ENCODE measurements around the gene SMARCA1.

The SMARCA1 gene

DNA sequence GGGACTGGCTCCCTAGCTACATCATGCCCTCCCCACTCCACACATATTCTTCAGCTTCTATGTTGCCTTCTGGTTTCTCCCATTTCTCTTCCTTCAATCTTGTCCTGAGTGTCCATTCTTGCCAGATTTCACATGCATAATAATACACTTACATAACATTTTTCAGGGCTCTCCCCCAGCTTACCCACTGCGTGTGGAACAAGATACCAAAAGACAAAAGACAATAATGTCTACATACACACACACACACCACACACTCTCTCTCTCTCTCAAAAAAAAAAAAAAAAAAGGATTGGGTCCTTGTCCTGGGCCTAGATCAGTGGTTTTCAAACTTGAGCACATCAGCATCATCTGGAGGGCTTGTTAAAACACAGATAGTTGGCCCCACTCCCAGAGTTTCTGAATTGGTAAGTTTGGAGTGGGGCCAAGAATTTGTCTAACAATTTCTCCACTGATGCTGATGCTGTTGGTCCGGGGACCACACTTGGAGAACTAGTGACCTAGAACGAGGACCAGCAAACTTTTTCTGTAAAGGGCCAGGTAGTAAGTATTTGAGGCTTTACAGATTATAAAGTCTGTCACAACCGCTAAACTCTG is 6.5 kb upstream of the SMARCA1 start:
- peak; percentile 48 for DNase-seq

DNA sequence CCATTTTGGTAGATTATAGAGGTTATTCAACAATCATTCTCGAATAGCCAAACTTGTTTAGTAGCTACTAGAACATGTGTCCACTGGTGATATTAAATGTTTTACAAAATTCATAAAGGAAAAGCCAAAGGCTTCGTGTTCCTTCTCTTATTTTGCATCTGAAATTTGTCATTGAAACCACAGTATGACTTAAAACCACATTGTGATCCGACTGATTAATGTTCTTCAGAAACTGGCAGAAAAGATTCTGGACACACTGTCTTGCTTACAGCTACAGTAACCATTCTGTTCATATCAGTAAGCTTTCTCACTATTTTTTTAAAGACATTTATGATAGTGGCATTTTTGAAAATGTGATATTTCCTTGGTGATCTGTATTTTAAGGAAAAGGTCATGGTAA is 2.6 kb upstream of the SMARCA1 start:
- no peak for DNase-seq

DNA sequence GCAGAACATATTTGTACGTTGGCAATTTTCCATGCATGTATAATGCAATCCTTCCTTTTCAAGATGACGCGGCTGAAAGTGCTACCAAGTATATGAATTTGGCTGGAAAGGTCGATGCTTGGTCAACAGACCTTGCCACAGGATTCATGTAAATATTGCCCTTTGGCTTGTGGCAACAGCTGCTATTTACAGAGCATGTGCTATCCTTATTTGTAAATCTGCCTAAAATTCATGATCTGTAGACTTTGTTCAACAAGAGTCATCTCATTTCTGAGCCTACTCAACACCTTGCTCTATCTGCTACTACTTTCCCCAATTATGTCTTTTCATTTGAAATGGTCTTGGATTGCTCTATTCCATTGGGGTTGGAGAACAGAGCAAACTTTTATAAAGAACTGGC is 1.9 kb upstream of the SMARCA1 start:
- no peak for DNase-seq

DNA sequence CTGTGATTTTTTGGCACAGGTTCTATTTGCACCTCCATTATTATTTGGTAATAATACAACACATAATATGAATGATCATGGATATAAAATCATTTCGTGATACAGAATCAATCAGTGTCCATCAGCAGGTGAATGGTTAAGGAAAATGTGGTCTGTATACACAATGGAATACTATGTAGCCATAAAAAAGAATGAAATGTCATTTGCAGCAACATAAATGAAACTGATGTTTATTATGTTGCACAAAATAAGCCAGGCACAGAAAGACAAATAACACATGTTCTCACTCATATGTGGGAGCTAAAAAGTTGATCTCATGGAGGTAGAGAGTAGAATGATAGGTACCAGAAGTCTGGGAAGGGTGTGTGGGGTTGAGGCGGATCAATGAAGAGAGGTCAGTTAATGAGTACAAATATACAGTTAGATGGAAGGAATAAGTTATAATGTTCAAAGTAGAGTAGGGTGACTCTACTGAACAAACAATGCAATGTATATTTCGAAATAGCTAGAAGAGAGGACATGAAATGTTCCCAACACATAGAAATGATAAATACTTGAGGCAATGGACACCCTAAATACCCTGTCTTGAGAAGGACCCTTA is 1.1 kb upstream of the SMARCA1 start:
- no peak for DNase-seq

DNA sequence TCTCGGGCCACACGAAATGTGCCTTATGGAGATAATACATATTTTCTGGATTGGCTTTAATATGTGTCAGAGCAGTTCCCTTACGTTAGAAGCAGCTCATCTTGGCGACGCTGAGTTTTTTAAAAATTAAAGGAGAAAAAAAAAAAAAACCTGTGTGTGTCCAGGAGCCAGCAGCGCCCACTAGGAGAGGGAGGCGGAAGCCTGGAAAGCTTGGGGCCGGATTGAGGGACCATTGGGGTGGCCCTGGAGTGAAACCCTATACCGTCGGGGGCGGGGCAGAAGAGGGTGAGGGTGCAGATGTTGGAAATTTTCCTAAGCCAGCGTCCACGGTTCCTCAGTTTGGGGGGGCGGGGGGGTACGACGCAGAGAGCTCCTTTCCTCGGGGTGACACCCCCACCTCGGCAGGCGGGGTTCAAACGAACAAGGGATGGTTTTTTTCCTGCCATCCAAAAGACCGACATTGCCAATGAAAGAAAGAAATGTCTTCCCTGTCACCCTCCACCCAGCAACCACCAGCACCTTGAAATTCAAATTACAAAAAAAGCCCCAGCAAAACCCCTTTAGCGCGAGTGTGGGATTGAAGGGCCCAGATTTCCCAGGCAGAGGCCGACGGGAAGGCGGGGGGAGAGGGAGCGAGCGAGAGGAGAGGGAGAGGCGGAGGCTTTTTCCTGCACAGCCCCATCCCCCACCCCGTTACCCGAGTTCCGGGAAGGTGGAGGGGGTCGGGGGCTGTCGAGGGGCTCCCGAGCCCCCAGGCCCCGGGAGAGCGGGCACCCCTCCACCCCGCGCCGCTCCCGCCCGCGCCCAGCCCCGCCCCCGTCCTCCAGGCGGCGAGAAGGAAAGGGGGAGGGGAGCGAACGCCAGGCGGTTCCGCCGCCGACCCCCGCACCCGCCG is 859 bp downstream of the SMARCA1 start:
- peak; percentile 46 for DNase-seq

DNA sequence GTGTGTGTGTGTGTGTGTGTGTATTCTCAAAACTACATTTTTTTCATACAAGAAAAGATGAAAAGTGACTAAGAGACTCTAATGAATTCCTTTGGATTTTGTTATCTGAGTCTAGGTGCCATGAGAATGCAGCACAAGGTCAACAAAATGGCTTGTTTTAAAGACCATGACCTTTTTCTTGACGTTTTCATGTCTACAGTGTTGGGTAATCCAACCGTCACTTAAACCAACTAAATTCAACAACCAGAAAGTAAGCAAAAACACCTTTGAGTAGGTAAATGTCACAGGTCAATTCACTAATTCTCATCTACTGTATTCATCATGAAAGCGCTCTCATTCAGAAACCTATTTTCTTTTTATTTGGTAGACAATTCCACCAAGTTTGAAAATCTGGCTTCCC is 3.1 kb downstream of the SMARCA1 start:
- DNase-seq: no peak

DNA sequence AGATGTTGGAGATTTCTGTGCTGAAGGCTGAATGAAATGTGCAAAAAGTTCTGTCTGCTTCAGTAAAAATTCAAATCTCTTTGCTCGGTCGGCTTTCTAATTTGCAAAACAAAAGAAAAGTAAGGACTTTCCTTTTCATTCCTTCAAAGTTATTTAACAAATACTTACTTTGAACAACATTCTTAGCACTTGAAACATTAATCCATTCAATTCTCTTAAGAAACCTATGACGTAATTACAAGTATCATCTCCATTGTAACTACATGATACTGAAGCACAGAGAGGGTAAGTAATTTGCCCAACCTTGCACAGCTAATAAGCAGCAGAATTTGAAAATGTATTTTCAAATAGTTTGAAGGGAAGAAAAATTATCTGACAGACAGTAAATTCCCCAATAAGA is 6.9 kb downstream of the SMARCA1 start:
- DNase-seq: no peak

DNA sequence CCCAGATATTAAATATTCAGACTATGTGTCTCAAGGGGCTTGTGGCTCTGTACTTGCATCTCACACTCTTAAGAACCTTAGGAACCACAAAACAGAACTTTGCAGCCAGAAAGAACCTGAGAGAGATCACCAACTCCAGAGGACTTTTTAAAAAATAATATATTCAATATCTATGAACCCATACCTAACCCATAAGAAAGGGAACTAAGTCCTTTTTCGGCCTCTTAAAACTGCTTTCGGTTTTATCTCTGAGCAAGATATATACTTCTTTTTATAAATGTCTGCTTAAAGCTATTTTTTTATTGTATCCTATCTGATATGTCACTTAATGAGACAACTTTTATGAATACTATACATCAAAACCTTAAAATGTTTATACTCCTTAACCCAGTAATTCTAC is 10.9 kb downstream of the SMARCA1 start:
- DNase-seq: no peak

DNA sequence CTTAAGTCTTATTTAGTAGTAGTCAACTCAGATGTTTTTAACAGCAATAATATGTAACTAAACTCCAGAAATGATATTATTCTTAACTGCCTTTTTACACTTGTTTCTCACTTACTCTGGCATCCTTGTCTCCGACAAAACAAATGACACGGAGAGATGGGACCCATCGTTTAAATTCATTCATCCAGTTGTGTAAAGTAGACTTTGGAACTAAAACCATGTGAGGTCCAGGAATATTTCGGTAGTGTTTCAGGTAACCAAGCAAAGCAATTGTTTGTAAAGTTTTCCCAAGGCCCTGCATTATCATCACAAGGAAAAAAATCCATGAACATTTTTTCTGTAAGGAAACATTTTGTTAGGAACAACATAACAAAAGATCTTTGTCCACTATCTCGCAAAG is 11.6 kb downstream of the SMARCA1 start:
- DNase-seq: no peak

DNA sequence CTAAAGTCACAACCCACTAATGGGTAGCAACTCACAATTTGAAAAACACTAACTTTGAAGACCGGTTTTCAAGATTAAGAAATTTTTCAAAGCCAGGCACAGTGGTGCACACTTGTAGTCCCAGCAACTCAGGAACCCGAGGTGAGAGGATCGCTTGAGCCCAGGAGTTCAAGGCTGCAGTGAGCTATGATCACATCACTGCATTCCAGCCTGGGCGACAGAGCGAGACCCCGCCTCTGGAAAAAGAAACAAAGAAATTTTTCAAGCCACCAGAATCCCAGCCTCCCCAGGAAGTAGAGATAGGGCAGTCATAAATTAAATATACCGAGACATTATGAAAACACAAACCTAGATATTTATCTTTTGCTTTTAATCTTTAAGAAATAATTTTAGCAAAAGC is 13.0 kb downstream of the SMARCA1 start:
- no peak for DNase-seq

DNA sequence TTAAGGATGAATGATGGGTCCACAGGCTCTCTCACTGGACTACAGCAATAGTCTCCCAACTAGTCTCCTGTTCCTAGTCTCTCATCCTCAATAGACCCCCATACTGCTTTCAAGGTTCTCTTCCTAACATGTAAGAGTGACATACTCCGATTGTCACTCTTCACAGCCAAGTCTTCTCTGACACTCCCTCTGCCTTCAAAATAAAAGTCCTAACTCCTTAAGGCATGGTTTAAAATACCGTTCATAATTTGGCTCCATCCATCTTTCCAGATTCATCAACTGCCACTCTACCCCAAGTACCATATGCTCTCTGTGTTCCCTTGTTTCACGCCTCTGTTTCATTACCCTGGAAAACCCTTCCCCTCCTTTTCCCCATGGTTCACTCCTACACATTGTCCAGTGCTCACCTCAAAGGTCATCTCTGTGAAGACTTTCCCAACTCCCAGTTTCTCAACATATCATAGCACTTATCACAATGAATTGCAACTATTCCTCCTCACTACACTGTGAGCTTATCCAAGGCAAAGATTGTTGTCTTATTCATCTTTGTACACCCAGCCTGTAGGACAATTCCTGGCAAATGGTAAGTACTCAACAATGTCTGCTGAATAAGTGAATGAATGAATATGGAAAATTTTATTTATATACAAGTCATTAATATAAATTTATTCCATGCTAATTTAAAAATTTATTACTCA is 26.0 kb downstream of the SMARCA1 start:
- DNase-seq: no peak

DNA sequence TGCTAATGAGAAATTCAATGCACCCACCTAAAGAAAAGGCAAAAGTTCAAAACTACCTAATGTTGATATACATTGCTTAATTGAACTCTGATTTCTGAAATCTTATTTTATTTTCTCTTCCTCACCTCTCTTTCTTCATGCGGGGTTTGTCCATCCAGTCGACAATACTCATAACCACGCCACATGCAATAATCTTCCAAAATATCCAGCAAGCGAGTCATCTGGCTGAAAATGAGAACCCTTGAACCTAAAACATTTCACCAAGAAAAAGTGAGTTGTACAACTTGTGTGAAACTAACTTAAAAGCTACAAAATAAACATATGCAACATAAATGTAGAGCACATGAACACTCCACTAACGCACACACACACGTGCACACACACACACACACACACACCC is 26.7 kb downstream of the SMARCA1 start:
- no peak for DNase-seq

DNA sequence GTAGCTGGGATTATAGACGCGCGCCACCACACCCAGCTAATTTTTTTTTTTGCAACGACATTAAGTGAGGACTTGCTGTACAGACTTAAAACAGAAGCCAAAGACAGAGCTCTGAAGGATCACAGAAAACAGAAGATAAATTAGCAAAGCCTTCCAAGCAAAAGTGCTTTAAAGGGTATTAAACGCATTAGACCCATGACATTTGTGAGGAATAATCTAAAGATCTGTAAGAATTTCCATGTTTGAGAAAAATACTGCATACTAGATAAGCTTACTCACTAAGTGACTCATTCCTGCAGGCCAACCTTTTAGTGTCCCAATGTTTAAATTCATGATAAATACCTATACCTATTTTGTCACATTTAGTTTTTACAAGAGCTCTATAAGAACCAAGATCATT is 27.4 kb downstream of the SMARCA1 start:
- DNase-seq: no peak

DNA sequence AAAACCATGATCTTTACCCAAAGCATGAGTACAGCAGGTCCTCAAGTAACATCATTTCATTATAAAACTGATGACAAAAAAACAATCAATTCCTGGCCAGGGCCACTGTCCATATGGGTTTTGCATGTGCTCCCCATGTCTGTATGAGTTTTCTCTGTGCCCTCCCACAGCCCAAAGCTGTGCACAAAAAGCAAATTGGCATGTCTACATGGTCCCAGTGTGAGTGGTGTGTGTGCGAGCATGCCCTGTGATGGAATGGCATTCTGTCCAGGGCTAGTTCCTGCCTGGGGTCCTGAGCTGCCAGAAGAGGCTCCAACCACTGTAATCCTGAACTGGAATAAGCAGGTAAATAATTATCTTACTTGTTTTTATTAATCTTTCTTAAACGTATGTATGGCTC is 28.4 kb downstream of the SMARCA1 start:
- DNase-seq: no peak

DNA sequence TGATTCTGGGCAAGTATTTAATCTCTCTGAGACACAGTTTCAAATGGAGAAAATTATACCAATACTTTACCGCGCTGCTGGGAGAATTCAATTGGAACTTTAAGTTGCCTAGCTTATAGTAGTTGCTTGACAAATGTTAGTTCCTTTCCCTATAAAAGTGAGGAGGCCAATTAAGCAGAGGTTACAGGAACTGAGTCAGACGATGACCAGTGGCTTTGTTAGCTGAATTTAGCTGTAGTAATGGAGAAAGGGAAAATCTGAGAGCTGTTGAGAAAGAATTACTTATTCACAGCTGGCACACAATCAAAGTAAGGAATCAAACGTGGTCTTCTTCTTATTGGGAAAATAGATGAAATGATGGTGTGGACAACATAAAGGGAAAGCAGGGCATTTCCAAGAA is 29.6 kb downstream of the SMARCA1 start:
- DNase-seq: no peak

DNA sequence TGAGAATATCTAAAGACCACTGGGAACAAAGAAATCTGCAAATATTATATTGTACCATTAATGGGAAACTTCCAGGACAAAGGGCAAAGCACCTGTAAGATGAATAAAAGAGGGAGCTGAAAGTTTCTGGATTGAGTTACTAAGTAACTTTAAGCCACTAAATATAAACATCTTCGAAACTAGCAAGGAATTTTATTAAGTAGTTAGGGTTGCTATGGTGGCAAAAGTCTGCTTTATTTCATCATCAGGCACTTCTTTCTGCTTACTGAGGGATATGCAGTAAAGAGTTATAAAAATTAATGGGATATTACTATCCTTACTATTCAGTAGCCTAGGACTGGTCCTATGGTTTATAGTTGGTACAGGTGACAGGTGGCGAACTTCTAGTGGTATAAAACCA is 33.0 kb downstream of the SMARCA1 start:
- no peak for DNase-seq

DNA sequence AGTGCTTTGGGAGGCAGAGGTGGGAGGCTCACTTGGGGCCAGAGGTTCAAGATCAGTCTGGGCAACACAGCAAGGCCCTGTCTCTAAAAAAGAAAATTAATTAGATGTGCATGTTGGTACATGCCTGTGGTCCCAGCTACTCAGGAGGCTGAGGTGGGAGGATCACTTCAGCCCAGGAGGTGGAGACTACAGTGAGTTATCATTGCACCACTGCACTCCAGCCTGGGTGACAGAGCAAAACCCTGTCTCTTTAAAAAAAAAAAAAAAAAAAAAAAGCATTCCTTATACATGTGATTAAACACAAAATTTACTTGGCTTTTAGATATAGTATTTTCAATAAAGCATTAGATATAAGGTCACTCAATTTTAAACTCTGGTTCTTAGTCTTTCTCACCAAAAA is 34.9 kb downstream of the SMARCA1 start:
- DNase-seq: no peak

DNA sequence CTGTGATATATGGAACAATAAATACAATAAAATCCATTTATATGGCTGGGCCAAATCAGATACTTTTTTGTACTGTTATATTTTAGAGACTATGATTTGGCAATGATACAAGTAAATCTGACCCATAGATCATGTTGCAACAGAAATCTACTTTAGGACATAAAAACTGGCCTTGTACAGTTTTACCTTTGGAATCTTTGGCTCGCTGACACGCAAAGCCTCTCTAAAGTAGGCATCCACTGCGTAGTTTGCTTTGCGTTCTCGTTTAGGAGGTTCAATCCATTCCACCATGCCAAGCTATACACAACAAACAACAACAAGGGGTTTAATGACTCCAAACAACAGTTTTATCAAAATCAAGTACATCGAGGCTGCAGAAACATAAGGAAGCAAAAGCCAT is 42.4 kb downstream of the SMARCA1 start:
- DNase-seq: no peak

DNA sequence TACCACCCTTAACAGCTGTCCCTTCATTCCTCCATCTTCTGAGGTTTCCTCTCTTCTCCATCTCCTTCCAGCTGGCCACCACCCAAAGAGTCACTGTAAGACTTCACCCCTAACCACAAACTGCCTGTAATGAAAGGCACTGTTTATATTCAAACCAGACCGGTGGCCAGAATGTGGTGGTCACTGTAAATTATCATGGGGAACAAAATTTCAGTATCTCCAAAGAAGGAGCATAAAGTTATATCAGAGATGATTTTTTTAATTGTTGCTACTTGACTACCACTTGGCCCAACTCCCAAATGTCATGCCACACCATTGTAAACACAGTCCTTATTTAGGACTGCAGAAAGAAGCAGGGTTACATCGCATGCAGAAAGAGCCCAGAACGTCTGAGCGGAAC is 44.8 kb downstream of the SMARCA1 start:
- DNase-seq: no peak

DNA sequence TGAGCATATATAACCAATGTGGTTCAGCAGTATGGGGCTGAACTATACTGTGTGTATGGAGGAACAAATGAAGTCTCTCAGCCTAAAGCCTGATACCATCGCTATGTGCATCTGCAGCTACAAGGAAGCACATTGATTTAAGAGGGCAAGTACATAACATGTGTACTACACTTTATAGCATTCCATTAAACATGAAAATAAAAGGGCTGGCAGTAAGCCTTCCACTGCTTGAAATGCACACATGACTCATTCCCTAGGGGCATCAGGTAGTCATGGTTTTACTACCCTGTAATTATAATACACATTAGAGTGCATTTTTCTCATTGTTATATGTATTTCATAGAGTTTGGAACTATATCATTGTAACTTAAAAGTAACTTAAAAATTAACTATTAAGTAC is 51.2 kb downstream of the SMARCA1 start:
- no peak for DNase-seq

DNA sequence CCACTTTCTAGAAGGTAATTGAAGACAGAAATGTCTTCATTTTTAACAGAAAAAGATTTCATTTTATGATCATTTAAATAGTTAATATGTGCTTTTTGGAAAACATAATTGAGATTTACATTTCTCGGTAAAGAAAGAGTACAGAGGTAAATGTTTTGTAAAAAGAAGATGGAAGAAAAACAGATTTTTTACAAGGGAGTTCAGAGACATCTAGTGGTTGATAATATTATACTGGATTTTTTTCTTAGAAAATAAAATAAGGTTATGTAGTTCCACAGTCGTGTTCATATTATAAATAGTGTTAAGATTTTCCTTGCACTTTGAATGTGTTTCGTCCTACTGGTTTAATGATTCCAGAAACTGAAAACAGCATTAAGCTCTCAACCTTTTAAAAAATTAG is 60.6 kb downstream of the SMARCA1 start:
- DNase-seq: no peak

DNA sequence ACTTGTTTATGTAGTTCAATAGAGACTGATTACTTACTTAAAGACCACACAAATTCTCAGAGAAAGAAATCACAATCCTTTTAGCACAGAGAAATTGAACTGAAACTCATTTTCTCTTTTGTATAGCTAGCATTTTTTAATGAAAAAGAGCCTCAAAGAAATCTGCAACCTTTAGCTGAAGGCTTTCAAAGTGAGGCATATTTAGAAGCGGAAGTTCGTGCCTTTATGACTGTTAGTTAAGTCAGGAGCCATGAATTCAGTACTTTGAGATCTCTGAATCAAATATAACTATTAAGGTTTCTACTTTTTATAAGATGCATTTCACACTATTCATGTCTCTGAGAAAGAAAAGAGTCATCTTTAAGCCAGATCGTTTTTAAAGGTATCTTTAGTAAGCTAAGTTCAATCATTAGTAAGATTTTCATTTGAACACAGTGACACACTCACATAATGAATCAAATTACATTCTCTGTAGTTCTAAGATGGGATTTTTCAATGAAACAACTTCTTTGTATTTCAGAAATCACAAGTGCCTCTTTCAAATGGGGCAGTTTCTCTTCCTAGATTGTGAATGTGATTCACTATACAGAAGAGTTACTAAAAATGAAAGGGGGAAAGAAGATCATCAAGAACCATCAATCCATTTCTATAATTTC is 61.4 kb downstream of the SMARCA1 start:
- DNase-seq: no peak

DNA sequence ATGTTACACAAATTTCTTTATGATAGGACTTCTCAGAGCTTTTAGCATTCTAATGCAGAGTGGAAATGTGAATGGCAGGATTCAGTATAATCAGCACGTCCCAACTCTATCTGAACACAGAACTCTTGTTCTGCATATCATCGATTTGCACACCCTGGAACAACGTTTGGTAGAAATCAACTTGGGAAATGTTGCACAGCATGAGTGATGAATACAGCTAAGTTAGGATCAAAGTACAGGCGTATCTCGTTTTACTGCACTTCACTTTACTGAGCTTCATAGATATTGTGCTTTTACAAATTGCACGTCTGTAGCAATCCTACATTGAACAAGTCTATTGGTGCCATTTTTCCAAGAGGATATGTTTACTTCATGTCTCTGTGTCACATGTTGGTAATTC is 70.8 kb downstream of the SMARCA1 start:
- no peak for DNase-seq

Measured in NCI-H345 (cell line).